IMR-90 (cell line): ENCODE data around the gene CPN2.

ENCODE experiments used
- BHLHE40 ChIP-seq: fragments of 150-350 bp; IDR thresholded peaks from 2 replicates; pipeline ENCODE4 v1.6.1; 2016; ENCODE audit warnings: mild to moderate bottlenecking, low read depth, low read length
- CTCF ChIP-seq: conservative IDR thresholded peaks from 2 replicates; pipeline ENCODE4 v1.5.1; 2012; ENCODE audit warnings: mild to moderate bottlenecking, low read depth, low read length, improper control_type of control experiment
- FOS ChIP-seq: fragments of 150-350 bp; IDR thresholded peaks from 2 replicates; pipeline ENCODE4 v1.6.1; 2016; ENCODE audit warnings: low read depth, low read length
- MAFK ChIP-seq: IDR thresholded peaks from 2 replicates; pipeline ENCODE4 v1.6.1; 2012; ENCODE audit warnings: low read depth, low read length, improper control_type of control experiment
- NFE2L2 ChIP-seq: fragments of 150-350 bp; IDR thresholded peaks from 2 replicates; pipeline ENCODE4 v1.6.1; 2016; ENCODE audit warnings: low read depth, mild to moderate bottlenecking, low read length
- POLR2A ChIP-seq: IDR thresholded peaks from 2 replicates; pipeline ENCODE4 v1.6.1; 2012; ENCODE audit warnings: mild to moderate bottlenecking, low read depth, low read length
- RAD21 ChIP-seq: IDR thresholded peaks from 2 replicates; pipeline ENCODE4 v1.6.1; 2012; ENCODE audit warnings: low read length, improper control_type of control experiment
- RCOR1 ChIP-seq: IDR thresholded peaks from 2 replicates; pipeline ENCODE4 v1.6.1; 2012; ENCODE audit warnings: mild to moderate bottlenecking, low read length, improper control_type of control experiment; ENCODE audit not compliant: insufficient replicate concordance

GRCh38 chr3:194323785-194324735 is 27.1 kb downstream of the CPN2 start:
- no peak for TF ChIP-seq POLR2A
- TF ChIP-seq MAFK: no peak
- no peak for TF ChIP-seq CTCF
- no peak for TF ChIP-seq FOS
- TF ChIP-seq NFE2L2: no peak
- TF ChIP-seq RCOR1: no peak
- no peak for TF ChIP-seq RAD21
- no peak for TF ChIP-seq BHLHE40
